Measurements from ENCODE around the gene C20orf204.

C20orf204 gene

DNA sequence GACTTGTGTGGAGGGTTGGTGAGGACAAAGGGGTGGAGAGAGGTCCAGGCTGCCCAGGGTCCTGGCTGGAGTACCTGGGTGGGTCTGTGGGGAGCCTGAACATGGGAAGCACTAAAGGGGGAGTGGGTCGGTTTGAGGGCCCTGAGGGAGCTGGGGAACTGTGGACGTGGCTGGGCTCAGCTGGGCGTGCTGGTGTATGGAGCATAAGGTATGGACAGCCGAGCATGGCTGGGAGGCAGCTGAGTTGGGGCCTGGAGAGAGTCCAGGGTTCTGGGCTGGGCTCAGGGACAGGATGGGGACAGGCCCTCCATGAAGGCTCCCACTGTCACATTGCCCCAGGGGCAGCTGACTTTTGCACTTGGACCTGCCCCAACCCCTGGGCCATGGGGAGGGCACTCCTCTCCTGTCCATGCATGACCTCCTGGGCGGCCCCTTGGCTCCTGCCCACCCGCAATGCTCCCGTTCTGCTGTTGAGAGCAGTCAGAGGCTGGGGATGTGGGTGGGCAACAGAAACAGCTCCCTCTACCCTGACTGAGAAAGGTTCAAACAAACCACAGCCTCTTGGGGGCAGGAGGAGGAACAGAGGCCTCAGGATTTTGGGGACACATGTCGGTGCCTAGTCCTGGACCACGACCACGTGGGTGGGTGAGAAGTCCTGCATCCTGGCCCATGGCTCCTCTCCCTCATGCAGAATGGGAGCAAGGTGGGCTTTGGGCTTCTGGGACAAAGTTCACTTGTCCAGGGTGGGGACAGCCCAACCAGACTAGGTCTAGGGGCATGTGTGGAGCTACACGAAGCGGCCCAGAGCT lies 4.5 kb downstream of the C20orf204 start:
- peak overlapping the region; percentile 99 for H3K4me2 ChIP-seq
- H3K9ac ChIP-seq = no peak overlapping the region
- H3K36me3 ChIP-seq = no peaks in the 10 kb centered on the region
- peaks cover 21% of the 10 kb centered on the region; the same call in 1 of the 2 replicates for H4K20me1 ChIP-seq
- H3K4me3 ChIP-seq = no peak overlapping the region
- peak overlapping the region; percentile 24; the same call in 1 of the 2 replicates for H3K27ac ChIP-seq
- peaks cover 78% of the 10 kb centered on the region for H3K4me1 ChIP-seq
- TF ChIP-seq Cebpa-rat (IDR thresholded peaks at IDR 0.05) = no peak
- no peaks in the 10 kb centered on the region for H3K9me3 ChIP-seq
- H3K27me3 ChIP-seq = peaks cover 78% of the 10 kb centered on the region

DNA sequence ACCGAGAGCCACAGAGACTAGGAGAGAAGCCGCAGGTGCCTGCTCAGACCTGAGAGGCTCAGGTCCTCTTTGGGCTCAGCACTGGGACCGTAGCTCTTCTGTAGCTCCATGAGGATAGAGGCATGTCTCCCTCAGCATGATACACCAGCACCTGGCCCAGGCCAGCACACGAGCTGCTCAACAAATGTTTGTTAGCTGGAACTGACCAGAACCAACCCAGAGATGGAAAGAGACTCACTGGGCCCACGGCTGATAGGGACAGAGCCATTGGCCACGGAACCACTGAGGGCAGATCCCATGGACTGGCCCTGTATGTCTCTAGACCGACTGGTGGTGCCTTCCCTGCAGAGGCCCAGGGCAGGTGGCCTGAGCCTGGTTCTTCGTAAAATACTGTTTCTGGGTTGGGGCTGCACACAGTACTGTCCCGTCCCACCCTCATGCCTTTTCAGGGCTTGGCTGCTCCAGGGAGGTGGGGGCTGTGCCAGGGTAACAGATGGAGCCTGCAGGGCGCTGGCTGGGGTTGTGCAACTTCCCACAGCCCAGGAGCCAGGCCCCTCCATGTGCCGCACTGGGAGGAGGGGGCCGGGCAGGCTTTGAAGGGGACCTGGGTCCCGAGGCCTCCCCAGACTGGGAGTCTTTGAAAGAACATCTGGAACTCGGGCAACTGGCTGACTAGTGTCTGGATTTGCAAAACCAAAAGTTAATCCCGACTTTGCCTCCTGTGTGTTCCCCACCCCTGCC lies 5.2 kb downstream of the C20orf204 start:
- Histone ChIP-seq H4K20me1 (peaks cover 14% of the 10 kb centered on the region; the same call in 1 of the 2 replicates), H3K27ac (peak overlapping the region; percentile 24; the same call in 1 of the 2 replicates), H3K9me3 (no peaks in the 10 kb centered on the region), H3K36me3 (no peaks in the 10 kb centered on the region), H3K4me1 (peaks cover 74% of the 10 kb centered on the region), H3K27me3 (peaks cover 86% of the 10 kb centered on the region), H3K4me3 (peak overlapping the region; percentile 65; the same call in 1 of the 2 replicates), H3K4me2 (peak overlapping the region; percentile 99), H3K9ac (no peak overlapping the region; the same call in 1 of the 2 replicates)
- peak; percentile 85 for TF ChIP-seq Cebpa-rat (IDR thresholded peaks at IDR 0.05)

DNA sequence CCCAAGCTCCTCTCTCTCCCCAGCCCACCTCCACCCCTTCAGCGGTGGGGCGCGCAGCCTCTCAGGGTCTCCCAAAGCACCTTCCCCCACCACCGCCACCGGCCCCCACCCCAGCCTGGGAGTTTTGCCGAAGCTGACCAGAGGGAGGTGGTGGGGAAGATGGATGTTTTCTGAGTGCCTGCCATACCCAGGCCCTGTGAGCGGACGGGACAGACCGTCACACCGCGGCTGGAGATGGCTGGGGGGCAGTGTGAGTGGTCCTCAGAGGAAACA lies 5.7 kb downstream of the C20orf204 start:
- Histone ChIP-seq H3K4me2 (peak overlapping the region; percentile 99), H3K36me3 (no peaks in the 10 kb centered on the region), H4K20me1 (peaks cover 9% of the 10 kb centered on the region; the same call in 1 of the 2 replicates), H3K9ac (peak overlapping the region; percentile 73), H3K9me3 (no peaks in the 10 kb centered on the region), H3K27ac (peak overlapping the region; percentile 81), H3K27me3 (peaks cover 88% of the 10 kb centered on the region), H3K4me3 (peak overlapping the region; percentile 65), H3K4me1 (peaks cover 69% of the 10 kb centered on the region)
- no peak for TF ChIP-seq Cebpa-rat (IDR thresholded peaks at IDR 0.05)

DNA sequence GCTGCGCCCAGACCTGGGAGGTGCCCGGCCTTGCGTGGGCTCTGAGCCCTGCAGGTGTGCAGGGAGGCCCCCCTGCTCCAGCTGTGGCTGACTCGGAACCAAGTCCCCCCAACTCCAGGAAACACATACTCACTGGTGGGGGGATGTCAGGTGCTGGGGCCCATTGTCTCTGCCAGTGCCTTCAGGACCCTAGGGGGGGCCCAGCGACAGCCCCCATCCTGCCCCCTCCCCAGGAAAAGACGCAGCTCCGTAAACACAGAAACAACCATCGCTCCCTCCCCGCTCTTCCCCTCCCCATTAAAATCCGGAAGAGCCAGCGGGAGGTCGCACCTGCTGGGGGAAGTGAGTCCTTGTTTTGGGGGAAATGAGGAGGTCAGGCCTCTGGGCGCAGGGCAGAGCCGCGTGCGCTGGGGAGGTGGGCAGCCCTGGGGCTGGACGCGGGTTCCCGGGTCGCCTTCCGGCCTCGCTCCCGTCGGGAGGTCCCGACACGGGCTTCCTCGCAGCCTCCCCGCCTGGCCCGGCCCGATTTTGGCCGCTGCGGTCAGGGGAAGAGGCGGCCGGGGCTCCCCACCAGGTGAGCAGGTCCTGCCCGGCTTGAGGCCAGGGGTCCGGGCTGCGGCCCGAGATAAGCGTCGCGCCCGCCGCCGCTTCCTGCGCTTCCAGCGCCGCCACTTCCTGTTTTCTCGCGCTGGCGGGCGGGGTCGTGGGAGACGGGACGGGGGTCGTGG lies 6.2 kb downstream of the C20orf204 start:
- H3K27ac ChIP-seq = peak overlapping the region; percentile 81
- peaks cover 4% of the 10 kb centered on the region; the same call in 1 of the 2 replicates for H4K20me1 ChIP-seq
- peak overlapping the region; percentile 99 for H3K4me2 ChIP-seq
- H3K9ac ChIP-seq = peak overlapping the region; percentile 73
- peaks cover 88% of the 10 kb centered on the region for H3K27me3 ChIP-seq
- no peaks in the 10 kb centered on the region for H3K36me3 ChIP-seq
- no peaks in the 10 kb centered on the region for H3K9me3 ChIP-seq
- TF ChIP-seq Cebpa-rat (IDR thresholded peaks at IDR 0.05) = no peak
- peak overlapping the region; percentile 65 for H3K4me3 ChIP-seq
- H3K4me1 ChIP-seq = peaks cover 64% of the 10 kb centered on the region

GRCh38 chr20:64043768-64044167 lies 7.8 kb downstream of the C20orf204 start:
- peaks cover 12% of the 10 kb centered on the region for H4K20me1 ChIP-seq
- TF ChIP-seq Cebpa-rat (IDR thresholded peaks at IDR 0.05) = no peak
- H3K36me3 ChIP-seq = no peaks in the 10 kb centered on the region
- H3K27me3 ChIP-seq = peaks cover 91% of the 10 kb centered on the region
- H3K9me3 ChIP-seq = no peaks in the 10 kb centered on the region
- H3K4me2 ChIP-seq = no peak overlapping the region
- no peak overlapping the region for H3K9ac ChIP-seq
- H3K4me1 ChIP-seq = peaks cover 60% of the 10 kb centered on the region
- H3K27ac ChIP-seq = no peak overlapping the region
- H3K4me3 ChIP-seq = no peak overlapping the region

DNA sequence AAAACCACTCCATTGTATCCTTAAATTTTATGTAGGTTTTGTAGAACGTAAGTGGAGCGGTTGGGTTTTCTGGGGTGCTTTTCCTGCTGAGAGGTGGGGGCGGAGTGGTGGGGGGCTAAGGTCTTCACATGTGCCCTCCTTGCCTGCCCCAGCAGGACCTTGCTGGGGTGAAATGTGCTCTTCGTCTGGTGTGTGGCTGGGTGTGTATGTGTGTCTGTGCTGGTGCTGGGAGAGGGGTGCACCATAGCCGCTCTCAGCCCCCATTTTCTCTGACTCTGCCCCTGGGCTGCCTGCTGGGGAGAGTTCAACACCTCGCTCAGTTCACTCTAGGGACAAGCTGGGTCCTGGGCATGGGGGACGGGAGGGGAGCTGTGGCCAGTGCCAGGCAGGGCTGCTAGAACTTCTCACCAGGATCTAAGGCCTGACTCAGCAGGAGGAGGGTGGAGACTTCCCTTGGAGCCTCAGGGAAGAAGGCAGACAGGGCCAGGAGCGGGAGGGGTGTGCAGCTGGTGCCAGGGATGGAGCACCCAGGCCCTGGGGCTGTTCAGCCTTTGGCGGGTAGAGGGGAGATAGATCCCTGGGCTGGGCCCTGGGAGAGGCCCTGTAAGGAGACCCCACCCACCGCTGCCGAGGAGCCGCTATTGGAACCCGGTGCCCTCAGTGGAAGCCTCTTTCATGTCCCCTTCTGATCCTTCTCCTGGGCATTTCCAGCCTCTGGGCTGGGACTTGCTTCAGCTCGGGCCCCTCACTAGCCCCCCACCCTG lies 8.7 kb downstream of the C20orf204 start:
- Histone ChIP-seq H3K36me3 (no peaks in the 10 kb centered on the region), H3K9me3 (no peaks in the 10 kb centered on the region), H3K9ac (no peak overlapping the region), H3K27me3 (peaks cover 95% of the 10 kb centered on the region), H3K4me1 (peaks cover 51% of the 10 kb centered on the region), H3K27ac (no peak overlapping the region), H4K20me1 (peaks cover 12% of the 10 kb centered on the region), H3K4me2 (no peak overlapping the region), H3K4me3 (no peak overlapping the region)
- no peak for TF ChIP-seq Cebpa-rat (IDR thresholded peaks at IDR 0.05)

- Histone ChIP-seq H3K9me3 (no peaks in the 10 kb centered on the region), H4K20me1 (peaks cover 12% of the 10 kb centered on the region), H3K9ac (no peak overlapping the region), H3K4me3 (no peak overlapping the region), H3K27ac (no peak overlapping the region), H3K36me3 (no peaks in the 10 kb centered on the region), H3K27me3 (peaks cover 95% of the 10 kb centered on the region), H3K4me1 (peaks cover 51% of the 10 kb centered on the region), H3K4me2 (no peak overlapping the region)
- no peak for TF ChIP-seq Cebpa-rat (IDR thresholded peaks at IDR 0.05)
These were observed 9.5 kb downstream of the C20orf204 start for GRCh38 chr20:64045346-64046011.

GRCh38 chr20:64047046-64047389 lies 11.0 kb downstream of the C20orf204 start:
- Histone ChIP-seq H3K27ac (no peak overlapping the region), H3K4me1 (peaks cover 51% of the 10 kb centered on the region)

GRCh38 chr20:64047968-64048401 lies 12.0 kb downstream of the C20orf204 start:
- no peak overlapping the region for H3K27ac ChIP-seq
- no peak for TF ChIP-seq Cebpa-rat (IDR thresholded peaks at IDR 0.05)
- H4K20me1 ChIP-seq = peaks cover 12% of the 10 kb centered on the region
- H3K36me3 ChIP-seq = no peaks in the 10 kb centered on the region
- peaks cover 54% of the 10 kb centered on the region for H3K4me1 ChIP-seq
- H3K9ac ChIP-seq = no peak overlapping the region
- H3K4me3 ChIP-seq = no peak overlapping the region
- H3K4me2 ChIP-seq = peak overlapping the region; percentile 39
- H3K27me3 ChIP-seq = peaks cover 99% of the 10 kb centered on the region
- no peaks in the 10 kb centered on the region for H3K9me3 ChIP-seq

More at GRCh38 chr20:64047046-64047389, 11.0 kb downstream of the C20orf204 start:
- no peak for TF ChIP-seq Cebpa-rat (IDR thresholded peaks at IDR 0.05)
- H3K9me3 ChIP-seq = no peaks in the 10 kb centered on the region
- H3K9ac ChIP-seq = no peak overlapping the region
- H3K27me3 ChIP-seq = peaks cover 95% of the 10 kb centered on the region
- peaks cover 12% of the 10 kb centered on the region for H4K20me1 ChIP-seq
- H3K4me3 ChIP-seq = no peak overlapping the region
- no peak overlapping the region for H3K4me2 ChIP-seq
- no peaks in the 10 kb centered on the region for H3K36me3 ChIP-seq
